Kidney tubule cell (primary cell): Measurements from ENCODE around the gene FBLN5.
"Not testable (repeated sequence)": the region's sequence is repeated elsewhere in the genome, so short reads cannot be mapped to it uniquely, and the experiment has no call there.

Experiments
- DNase-seq: peaks from one replicate; pipeline ENCODE4 v3.0.0-alpha.2; 2018; ENCODE audit warnings: low spot score

The FBLN5 gene

GRCh38 chr14:91904956-91905645, 42.4 kb downstream of the FBLN5 start:
- DNase-seq: no peak

- DNase-seq: no peak
Measured at GRCh38 chr14:91904483-91904882, 43.0 kb downstream of the FBLN5 start.

- DNase-seq: no peak
Measured at GRCh38 chr14:91903070-91903469, 44.4 kb downstream of the FBLN5 start.

GRCh38 chr14:91902336-91902735, 45.2 kb downstream of the FBLN5 start:
- no peak for DNase-seq

GRCh38 chr14:91901449-91902226, 45.9 kb downstream of the FBLN5 start:
- DNase-seq: no peak

GRCh38 chr14:91899806-91900205, 47.7 kb downstream of the FBLN5 start:
- DNase-seq: no peak

- peak; percentile 68 for DNase-seq
Measured at GRCh38 chr14:91899213-91899612, 48.3 kb downstream of the FBLN5 start.

- peak; percentile 13 for DNase-seq
Measured at GRCh38 chr14:91898372-91898771, 49.1 kb downstream of the FBLN5 start.

GRCh38 chr14:91897716-91898115, 49.8 kb downstream of the FBLN5 start:
- not testable (repeated sequence) for DNase-seq

- no peak for DNase-seq
Measured at GRCh38 chr14:91897106-91897701, 50.3 kb downstream of the FBLN5 start.

GRCh38 chr14:91896419-91896818, 51.1 kb downstream of the FBLN5 start:
- DNase-seq: no peak

GRCh38 chr14:91893669-91894068, 53.8 kb downstream of the FBLN5 start:
- no peak for DNase-seq

GRCh38 chr14:91893007-91893406, 54.5 kb downstream of the FBLN5 start:
- DNase-seq: no peak

GRCh38 chr14:91891721-91892220, 55.7 kb downstream of the FBLN5 start:
- peak; percentile 12 for DNase-seq

GRCh38 chr14:91891101-91891500, 56.4 kb downstream of the FBLN5 start:
- no peak for DNase-seq

- DNase-seq: no peak
Measured at GRCh38 chr14:91890291-91890749, 57.2 kb downstream of the FBLN5 start.

GRCh38 chr14:91889477-91890211, 57.9 kb downstream of the FBLN5 start:
- DNase-seq: no peak

- peak; percentile 81 for DNase-seq
Measured at GRCh38 chr14:91888641-91889476, 58.6 kb downstream of the FBLN5 start.

- no peak for DNase-seq
Measured at GRCh38 chr14:91886961-91887360, 60.5 kb downstream of the FBLN5 start.

GRCh38 chr14:91885839-91886238, 61.7 kb downstream of the FBLN5 start:
- DNase-seq: no peak

GRCh38 chr14:91885113-91885712, 62.3 kb downstream of the FBLN5 start:
- DNase-seq: no peak
